SKM-1 (cell line): ENCODE results near the gene POTEB2.
"Not testable (repeated sequence)": the region's sequence is repeated elsewhere in the genome, so short reads cannot be mapped to it uniquely, and the experiment has no call there.

Experiments
- DNase-seq: peaks from one replicate; lab custom pipeline; 2025; ENCODE audit not compliant: unreplicated experiment; lab: John Stamatoyannopoulos, UW

POTEB2 gene

DNA sequence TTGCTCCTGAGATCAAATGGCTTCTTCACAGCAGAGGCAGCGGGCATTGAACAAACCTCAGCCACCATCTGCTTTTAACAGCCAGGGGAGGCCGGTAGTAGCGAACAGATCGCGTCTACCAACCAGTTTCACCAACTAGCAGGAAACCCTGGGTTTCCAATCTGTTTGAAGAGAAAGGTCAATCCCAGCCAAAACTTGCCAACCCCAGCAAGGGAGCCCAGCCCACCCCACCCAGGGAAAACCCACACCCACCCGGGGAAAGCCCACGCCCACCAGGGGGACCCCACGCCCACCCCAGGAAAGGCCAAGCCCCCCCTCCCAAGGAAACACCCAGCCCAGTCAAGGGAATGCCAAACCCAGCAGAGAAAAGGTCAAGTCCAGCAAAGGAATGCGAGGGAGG lies at the start of gene POTEB2:
Gene POTEB2, minus strand, starts transcription at position 101 of the 400 bp plus-strand sequence. Its CDS starts 33 bp downstream, at position 68.
- DNase-seq, result not testable (repeated sequence)

DNA sequence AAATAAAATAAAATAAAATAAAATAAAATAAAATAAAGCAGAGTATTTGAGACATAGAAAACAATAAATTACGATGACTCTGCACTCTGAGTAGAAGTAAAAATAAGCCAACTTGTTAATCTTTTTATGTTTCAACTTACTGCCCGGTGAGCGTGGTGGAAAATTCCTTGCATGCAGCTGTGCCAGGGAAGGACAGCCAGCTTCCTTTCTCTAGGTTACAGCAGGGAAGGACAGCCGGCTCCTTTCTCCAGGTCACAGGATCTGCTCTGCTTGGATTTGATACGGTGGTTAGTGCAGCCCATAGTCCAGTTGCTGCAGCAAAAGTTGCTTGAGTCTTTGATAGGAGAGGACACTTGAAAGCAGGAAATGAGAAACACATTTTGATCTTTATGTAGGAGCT lies 13.8 kb upstream of the POTEB2 start:
- not testable (repeated sequence) for DNase-seq

- not testable (repeated sequence) for DNase-seq
Measured at GRCh38 chr15:20878464-20878863, 12.3 kb upstream of the POTEB2 start.

DNA sequence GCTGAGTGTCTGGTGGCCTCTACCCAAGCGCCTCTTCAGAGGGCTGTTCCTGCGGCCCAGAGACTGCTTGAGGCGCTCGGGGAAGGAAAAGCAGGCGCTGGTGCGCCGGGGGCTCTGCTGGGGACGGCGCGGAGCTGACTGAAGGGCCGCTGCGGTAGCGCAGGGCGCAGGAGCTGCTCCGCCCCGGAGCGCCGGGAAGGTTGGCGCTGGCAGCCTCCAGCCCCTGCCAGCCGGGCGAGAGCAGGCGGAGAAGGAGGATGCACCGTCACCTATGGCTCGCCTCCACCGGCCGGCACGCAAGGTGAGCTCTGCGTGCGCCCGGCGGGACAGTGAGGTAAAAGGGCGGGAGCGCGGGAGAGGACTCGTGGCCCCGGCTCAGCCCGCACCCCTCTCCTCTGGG lies 11.7 kb upstream of the POTEB2 start:
- DNase-seq, result not testable (repeated sequence)
